Breast epithelium (tissue), 3 donors: Measurements from ENCODE around the gene NEMP1.

ENCODE experiments used
- CTCF ChIP-seq, 3 donors: fragments of 450-650 bp; IDR thresholded peaks; one replicate each; pipeline ENCODE4 v1.5.1; 2016 to 2017; ENCODE audit warnings: antibody characterized with exemption in 3 of 3, mild to moderate bottlenecking in 3 of 3, moderate library complexity in 3 of 3
- POLR2A ChIP-seq: fragments of 450-650 bp; IDR thresholded peaks from one replicate; pipeline ENCODE4 v1.6.1; 2016; ENCODE audit warnings: antibody characterized with exemption, mild to moderate bottlenecking, moderate library complexity

- TF ChIP-seq CTCF (IDR thresholded peaks at IDR 0.05) (no peak), POLR2A (no peak)
These were observed 48.6 kb upstream of the NEMP1 start for GRCh38 chr12:57127101-57127725.
